Left lung (tissue), 10 donors: ENCODE results near the gene HCK. TPM values are rescaled to one million over a fixed set of nuclear protein-coding genes. Genes with fewer than 3 reads are reported as not detected.

Experiments used
- ATAC-seq: fragments of 200-7000 bp; cut with Tn5 transposase; one replicate; pipeline ENCODE4 v1.9.1; 2020; ENCODE audit warnings: moderate library complexity
- DNase-seq, 4 donors: peaks; one replicate each; pipeline ENCODE4 v3.0.0-alpha.2; 2013 to 2020
- H3K27ac ChIP-seq, 2 donors: fragments of 200-600 bp; sonication (generic) in 1 of 2; one replicate each; pipeline versions ENCODE4 v1.5.0 to v1.8.0; 2020 to 2021
- H3K27me3 ChIP-seq, 2 donors: fragments of 200-600 bp; sonication (generic) in 1 of 2; one replicate each; pipeline versions ENCODE4 v1.5.0 to v1.8.0; 2020 to 2021
- H3K36me3 ChIP-seq, 2 donors: fragments of 200-600 bp; sonication (generic) in 1 of 2; one replicate each; pipeline versions ENCODE4 v1.5.0 to v1.8.0; 2020 to 2021
- H3K4me1 ChIP-seq, 2 donors: fragments of 200-600 bp; one replicate each; pipeline ENCODE4 v1.8.0; 2021
- H3K4me3 ChIP-seq, 2 donors: fragments of 200-600 bp; sonication (generic) in 1 of 2; one replicate each; pipeline versions ENCODE4 v1.5.0 to v1.8.0; 2020 to 2021; ENCODE audit warnings: mild to moderate bottlenecking in 1 of 2
- H3K9me3 ChIP-seq, 2 donors: fragments of 200-600 bp; sonication (generic) in 1 of 2; one replicate each; pipeline versions ENCODE4 v1.5.0 to v1.8.0; 2020 to 2021
- CTCF ChIP-seq, 2 donors: fragments of 200-600 bp; sonication (generic) in 1 of 2; IDR thresholded peaks; one replicate each; pipeline versions ENCODE4 v1.5.0 to v1.8.0; 2021; ENCODE audit warnings: antibody characterized with exemption in 2 of 2
- intact Hi-C, 2 donors: fragments of 100-400 bp; cut with DNase I; formaldehyde crosslinking; loops; one replicate each; pipeline versions ENCODE4 v1.11.2 to v1.14.2; 2022
- polyA plus RNA-seq, 6 donors: library from polyadenylated mRNA; unstranded; fragments of 120-200 nt; gene quantifications; one replicate each; pipeline ENCODE4 v1.2.1, GENCODE V29; 2013; ENCODE audit not compliant: insufficient read length in 6 of 6
- total RNA-seq, 2 donors: library from RNA; stranded (reverse); fragmentation: NEBNext Ultra II Directional; extraction: Animal tissue kit (Norgen Biotek cat#: 25700); gene quantifications; one replicate each; pipeline ENCODE4 v1.2.1, GENCODE V29; 2021
- donor health status: DM: no; HTN: yes; CAD: no.
- donor health status: DM: no; HTN: no; CAD: no.

Gene HCK
- total and polyA plus RNA-seq, 8 donors = 3.0 to 110 (median 5.0) TPM

DNA sequence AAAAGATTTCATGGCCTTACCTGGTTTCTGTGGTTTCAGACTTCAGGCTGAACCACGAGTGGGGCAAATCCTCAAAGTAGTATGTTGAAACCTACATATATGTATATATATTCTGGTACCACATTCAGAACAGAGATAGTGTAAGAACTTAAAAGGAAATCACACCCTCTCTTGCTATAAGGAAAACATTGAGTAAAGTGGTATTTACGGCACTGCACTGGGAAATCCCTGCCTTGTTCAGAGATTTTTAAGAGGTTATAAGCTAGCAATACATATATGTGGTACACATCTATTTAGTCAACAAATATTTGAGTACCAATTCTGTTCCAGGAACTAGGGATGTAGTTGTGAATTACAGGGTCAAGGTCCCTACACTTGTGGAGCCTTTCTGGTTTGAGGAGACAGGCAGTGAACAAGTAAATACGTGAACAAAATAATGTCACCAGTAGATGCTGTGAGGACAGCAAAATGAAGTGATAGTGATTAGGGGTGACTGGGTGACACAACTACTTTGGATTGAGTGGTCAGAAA, 59.2 kb downstream of the HCK start:
- Histone ChIP-seq H3K4me3 (peak overlapping the region in 1 of 2 donors; percentile 95), H3K27me3 (no peaks in the 10 kb centered on the region), H3K27ac (peak overlapping the region in 1 of 2 donors; percentile 98), H3K9me3 (no peaks in the 10 kb centered on the region), H3K4me1 (peaks cover 10 to 62% of the 10 kb centered on the region in 2 donors), H3K36me3 (peaks cover 0 to 6% of the 10 kb centered on the region in 2 donors)
- TF ChIP-seq CTCF (IDR thresholded peaks at IDR 0.05) = no peak
- intact Hi-C loops = no loop called here
- ATAC-seq (no peak), DNase-seq (no peak)

DNA sequence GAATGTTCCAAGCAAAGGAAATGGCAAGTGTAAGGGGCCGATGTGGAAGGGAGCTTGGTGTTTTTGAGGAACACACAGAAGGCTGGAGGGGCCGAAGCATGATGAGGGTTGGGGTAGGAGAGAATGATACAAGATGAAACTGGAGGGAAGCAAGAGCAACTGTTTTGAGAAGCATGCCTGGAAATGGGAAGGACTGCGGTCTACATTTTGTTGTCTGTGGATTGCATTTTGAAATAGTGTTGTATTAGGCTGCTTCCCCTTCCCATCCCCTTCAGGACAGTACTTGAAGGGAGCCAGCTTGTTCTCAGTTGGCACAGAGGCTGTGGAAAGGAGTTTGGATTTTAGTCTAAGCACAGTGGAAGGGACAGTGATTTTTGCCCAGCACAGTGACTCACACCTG, 59.7 kb downstream of the HCK start:
- peaks cover 0 to 6% of the 10 kb centered on the region in 2 donors for H3K36me3 ChIP-seq
- peaks cover 10 to 67% of the 10 kb centered on the region in 2 donors for H3K4me1 ChIP-seq
- intact Hi-C loops = no loop called here
- DNase-seq (no peak), ATAC-seq (no peak)
- no peaks in the 10 kb centered on the region for H3K27me3 ChIP-seq
- TF ChIP-seq CTCF (IDR thresholded peaks at IDR 0.05) = no peak
- peak overlapping the region in 1 of 2 donors; percentile 98 for H3K27ac ChIP-seq
- H3K4me3 ChIP-seq = peak overlapping the region in 1 of 2 donors; percentile 95
- no peaks in the 10 kb centered on the region for H3K9me3 ChIP-seq

- Histone ChIP-seq H3K9me3 (no peaks in the 10 kb centered on the region), H3K36me3 (peaks cover 0 to 6% of the 10 kb centered on the region in 2 donors), H3K4me3 (no peak overlapping the region), H3K27ac (peak overlapping the region in 1 of 2 donors; percentile 98), H3K27me3 (no peaks in the 10 kb centered on the region), H3K4me1 (peaks cover 10 to 78% of the 10 kb centered on the region in 2 donors)
- DNase-seq = peak in 1 of 4 donors; percentile 72
- intact Hi-C loops = no loop called here
- TF ChIP-seq CTCF (IDR thresholded peaks at IDR 0.05) = no peak
- peak; percentile 55 for ATAC-seq
These were observed 60.8 kb downstream of the HCK start for GRCh38 chr20:32112841-32113240.

GRCh38 chr20:32113591-32114260, 61.7 kb downstream of the HCK start:
- no peak for TF ChIP-seq CTCF (IDR thresholded peaks at IDR 0.05)
- intact Hi-C loops = no loop called here
- DNase-seq = no peak
- Histone ChIP-seq H3K4me3 (no peak overlapping the region), H3K4me1 (peaks cover 10 to 78% of the 10 kb centered on the region in 2 donors), H3K27ac (peak overlapping the region in 1 of 2 donors; percentile 98), H3K9me3 (no peaks in the 10 kb centered on the region), H3K27me3 (no peaks in the 10 kb centered on the region), H3K36me3 (peaks cover 0 to 6% of the 10 kb centered on the region in 2 donors)
- no peak for ATAC-seq

DNA sequence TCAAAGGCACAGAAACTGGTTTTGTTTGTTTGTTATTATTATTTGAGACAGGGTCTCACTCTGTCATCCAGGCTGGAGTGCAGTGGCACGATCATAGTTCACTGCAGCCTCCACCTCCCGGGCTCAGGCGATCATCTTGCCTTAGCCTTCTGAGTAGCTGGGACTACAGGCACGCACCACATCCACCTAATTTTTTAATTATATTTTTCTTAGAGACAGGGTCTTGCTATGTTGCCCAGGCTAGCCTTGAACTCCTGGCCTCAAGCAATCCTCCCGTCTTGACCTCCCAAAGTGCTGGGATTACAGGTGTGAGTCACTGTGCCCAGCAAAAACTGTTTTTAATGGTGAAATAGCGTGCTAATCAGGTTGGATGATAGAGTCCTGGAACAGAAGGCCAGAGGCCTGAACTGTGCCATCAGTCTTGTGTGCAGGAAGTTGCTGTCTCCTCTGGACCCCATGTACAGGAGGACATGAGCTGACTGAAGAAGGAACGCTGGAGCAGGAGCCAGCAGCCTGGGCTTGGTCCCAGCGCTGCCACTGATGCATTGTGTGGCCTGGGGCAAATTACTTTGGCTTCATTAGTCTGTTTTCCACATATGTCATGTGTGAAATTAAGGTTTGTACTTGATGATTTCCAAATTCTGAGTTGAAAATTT, 62.4 kb downstream of the HCK start:
- TF ChIP-seq CTCF (IDR thresholded peaks at IDR 0.05) = no peak
- intact Hi-C loops = no loop called here
- Histone ChIP-seq H3K27ac (no peak overlapping the region), H3K4me1 (peaks cover 10 to 78% of the 10 kb centered on the region in 2 donors), H3K27me3 (no peaks in the 10 kb centered on the region), H3K4me3 (no peak overlapping the region), H3K36me3 (peaks cover 0 to 6% of the 10 kb centered on the region in 2 donors), H3K9me3 (no peaks in the 10 kb centered on the region)
- ATAC-seq (no peak), DNase-seq (no peak)
